ENCODE measurements around the gene DPYSL4.

Gene DPYSL4

GRCh38 chr10:132232981-132233380 is 46.2 kb downstream of the DPYSL4 start:
- TF ChIP-seq CTCF (IDR thresholded peaks at IDR 0.05; ENCODE audit: insufficient read depth, low read depth, low read length, missing control alignments): no peak
- DNase-seq (ENCODE audit: low read depth): no peak
- H3K4me3 ChIP-seq (ENCODE audit: low read length): no peak overlapping the region

- H3K4me3 ChIP-seq (ENCODE audit: low read length): no peak overlapping the region
- TF ChIP-seq CTCF (IDR thresholded peaks at IDR 0.05; ENCODE audit: insufficient read depth, low read depth, low read length, missing control alignments): no peak
- DNase-seq (ENCODE audit: low read depth): no peak
Observed at GRCh38 chr10:132233501-132234085, 46.8 kb downstream of the DPYSL4 start.

- TF ChIP-seq CTCF (IDR thresholded peaks at IDR 0.05; ENCODE audit: insufficient read depth, low read depth, low read length, missing control alignments): no peak
- no peak for DNase-seq (ENCODE audit: low read depth)
- no peak overlapping the region for H3K4me3 ChIP-seq (ENCODE audit: low read length)
Observed at GRCh38 chr10:132234860-132235259, 48.1 kb downstream of the DPYSL4 start.

- no peak overlapping the region for H3K4me3 ChIP-seq (ENCODE audit: low read length)
- DNase-seq (ENCODE audit: low read depth): no peak
- no peak for TF ChIP-seq CTCF (IDR thresholded peaks at IDR 0.05; ENCODE audit: insufficient read depth, low read depth, low read length, missing control alignments)
Observed at GRCh38 chr10:132236161-132236560, 49.4 kb downstream of the DPYSL4 start.

- no peak for TF ChIP-seq CTCF (IDR thresholded peaks at IDR 0.05; ENCODE audit: insufficient read depth, low read depth, low read length, missing control alignments)
- no peak overlapping the region for H3K4me3 ChIP-seq (ENCODE audit: low read length)
- no peak for DNase-seq (ENCODE audit: low read depth)
Observed at GRCh38 chr10:132236881-132237280, 50.1 kb downstream of the DPYSL4 start.

GRCh38 chr10:132237396-132237795 is 50.6 kb downstream of the DPYSL4 start:
- no peak for DNase-seq (ENCODE audit: low read depth)
- H3K4me3 ChIP-seq (ENCODE audit: low read length): no peak overlapping the region

More at GRCh38 chr10:132237396-132237795, 50.6 kb downstream of the DPYSL4 start:
- no peak for TF ChIP-seq CTCF (IDR thresholded peaks at IDR 0.05; ENCODE audit: insufficient read depth, low read depth, low read length, missing control alignments)
